ENCODE data around the gene BHLHA15. TPM values are rescaled to one million over a fixed set of nuclear protein-coding genes. Genes with fewer than 3 reads are reported as not detected.

BHLHA15 gene
- total RNA-seq, result 0.35 TPM in 1 of 2 replicates, not detected in the other

DNA sequence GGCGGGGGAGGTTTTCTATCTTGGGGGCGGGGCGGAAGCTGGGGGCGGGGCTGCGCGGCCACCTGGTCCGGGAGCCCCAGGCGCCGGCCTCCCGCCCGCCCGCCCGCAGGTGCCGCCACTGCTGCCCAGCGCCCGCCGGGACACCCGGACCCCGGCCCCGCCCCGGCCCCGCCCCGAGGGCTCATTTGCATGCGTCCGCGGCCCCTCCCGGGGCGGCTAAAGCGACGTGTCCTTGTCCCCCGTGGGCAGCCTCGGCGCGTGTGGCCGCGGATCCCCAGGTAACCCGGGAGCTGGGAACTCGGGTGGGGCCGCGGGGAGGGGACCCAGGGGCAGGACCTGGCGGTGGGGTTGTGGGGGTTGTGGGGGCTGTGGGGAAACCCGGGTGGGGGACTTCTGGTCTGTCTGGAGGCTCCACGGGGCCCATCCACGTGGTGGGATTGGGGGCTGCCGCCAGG lies at the start of gene BHLHA15:
BHLHA15 (plus strand) TSS at position 219 of the 455 bp plus-strand sequence. CDS start 871 bp downstream, outside the sequence.
- intact Hi-C loops (cut with micrococcal nuclease), result loop anchor here (1.0 kb wide), 1 partner anchor 8 kb away; no protein-coding TSS in a partner anchor
- TF ChIP-seq, protein P1, sequence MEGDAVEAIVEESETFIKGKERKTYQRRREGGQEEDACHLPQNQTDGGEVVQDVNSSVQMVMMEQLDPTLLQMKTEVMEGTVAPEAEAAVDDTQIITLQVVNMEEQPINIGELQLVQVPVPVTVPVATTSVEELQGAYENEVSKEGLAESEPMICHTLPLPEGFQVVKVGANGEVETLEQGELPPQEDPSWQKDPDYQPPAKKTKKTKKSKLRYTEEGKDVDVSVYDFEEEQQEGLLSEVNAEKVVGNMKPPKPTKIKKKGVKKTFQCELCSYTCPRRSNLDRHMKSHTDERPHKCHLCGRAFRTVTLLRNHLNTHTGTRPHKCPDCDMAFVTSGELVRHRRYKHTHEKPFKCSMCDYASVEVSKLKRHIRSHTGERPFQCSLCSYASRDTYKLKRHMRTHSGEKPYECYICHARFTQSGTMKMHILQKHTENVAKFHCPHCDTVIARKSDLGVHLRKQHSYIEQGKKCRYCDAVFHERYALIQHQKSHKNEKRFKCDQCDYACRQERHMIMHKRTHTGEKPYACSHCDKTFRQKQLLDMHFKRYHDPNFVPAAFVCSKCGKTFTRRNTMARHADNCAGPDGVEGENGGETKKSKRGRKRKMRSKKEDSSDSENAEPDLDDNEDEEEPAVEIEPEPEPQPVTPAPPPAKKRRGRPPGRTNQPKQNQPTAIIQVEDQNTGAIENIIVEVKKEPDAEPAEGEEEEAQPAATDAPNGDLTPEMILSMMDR (IDR thresholded peaks at IDR 0.05), result no peak
- ChIA-PET POLR2A (interaction anchor here (0.6 to 1.2 kb wide), 3 partner anchors 9 to 720 kb away, joined by 3 to 5 read pairs (median 3); no protein-coding TSS in a partner anchor), CTCF (no interaction called here)
- no peak for DNase-seq
- Mint-ChIP-seq H3K36me3 (ENCODE audit: low read depth) (peaks cover 15% of the 10 kb centered on the region), H3K27me3 (peaks cover 4% of the 10 kb centered on the region), H3K4me1 (peaks cover 6% of the 10 kb centered on the region), H3K4me3 (peak within 1 kb of the TSS; percentile 46), H3K9me3 (no peaks in the 10 kb centered on the region), H3K27ac (no peak within 1 kb of the TSS)
- ATAC-seq (ENCODE audit: low read depth), result peak; percentile 54

DNA sequence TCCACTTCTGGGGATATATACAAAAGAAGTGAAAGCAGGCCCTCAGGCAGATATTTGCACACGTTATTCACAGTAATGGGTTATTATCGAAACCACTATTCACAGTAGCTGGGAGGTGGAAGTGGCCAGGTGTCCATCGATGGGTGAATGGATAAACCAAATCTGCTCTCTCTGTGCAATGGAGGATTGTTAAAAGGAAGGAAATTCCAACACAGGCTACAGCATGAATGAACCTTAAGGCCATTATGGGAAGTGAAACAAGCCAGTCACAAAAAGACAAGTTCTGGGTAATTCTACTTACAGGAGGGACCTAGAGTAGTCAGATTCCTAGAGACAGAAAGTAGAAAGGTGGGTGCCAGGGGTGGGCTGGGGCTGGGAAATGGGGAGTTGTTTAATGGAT lies 48.5 kb upstream of the BHLHA15 start:
- peak; percentile 40 for ATAC-seq (ENCODE audit: low read depth)
- Mint-ChIP-seq H3K4me1 (peaks cover 12% of the 10 kb centered on the region), H3K27ac (no peak overlapping the region), H3K36me3 (ENCODE audit: low read depth) (peaks cover 12% of the 10 kb centered on the region), H3K4me3 (no peak overlapping the region), H3K27me3 (peaks cover 2% of the 10 kb centered on the region), H3K9me3 (no peaks in the 10 kb centered on the region)
- intact Hi-C loops (cut with micrococcal nuclease), result loop anchor here (2.0 kb wide), 1 partner anchor 30 kb away; no protein-coding TSS in a partner anchor
- TF ChIP-seq, protein P1 (IDR thresholded peaks at IDR 0.05), result no peak
- no peak for DNase-seq
- ChIA-PET POLR2A (interaction anchor here (0.5 kb wide), 1 partner anchor 135 kb away, joined by 11 read pairs; no protein-coding TSS in a partner anchor), CTCF (interaction anchor here (1.0 to 10.4 kb wide), 3 partner anchors 40 to 141 kb away, joined by 3 to 248 read pairs (median 3); no protein-coding TSS in a partner anchor)

DNA sequence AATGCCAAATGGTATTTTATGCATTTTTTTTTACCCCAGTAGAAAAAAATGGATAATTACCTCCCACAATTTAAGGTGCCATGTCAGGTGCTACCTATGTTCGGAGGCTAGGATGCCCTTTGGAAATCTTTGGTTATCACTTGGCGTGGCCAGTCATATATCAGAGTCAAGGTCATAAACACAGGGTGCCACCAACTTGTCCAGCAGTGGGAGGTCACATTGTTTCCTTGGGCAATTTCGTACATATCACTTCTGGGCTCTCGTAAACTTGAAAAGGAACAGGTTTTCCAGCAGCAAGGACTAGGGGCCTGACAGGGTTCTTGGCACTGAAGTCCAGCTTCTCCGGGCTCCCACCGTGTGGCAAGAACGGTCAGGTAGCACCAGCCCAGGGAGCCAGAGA lies 48.0 kb upstream of the BHLHA15 start:
- ATAC-seq (ENCODE audit: low read depth), result no peak
- ChIA-PET POLR2A (no interaction called here), CTCF (interaction anchor here (10.4 kb wide), 1 partner anchor 141 kb away, joined by 248 read pairs; no protein-coding TSS in a partner anchor)
- TF ChIP-seq, protein P1 (IDR thresholded peaks at IDR 0.05), result no peak
- DNase-seq, result no peak
- Mint-ChIP-seq H3K27me3 (peaks cover 2% of the 10 kb centered on the region), H3K4me1 (peaks cover 14% of the 10 kb centered on the region), H3K4me3 (no peak overlapping the region), H3K36me3 (ENCODE audit: low read depth) (peaks cover 11% of the 10 kb centered on the region), H3K27ac (no peak overlapping the region), H3K9me3 (no peaks in the 10 kb centered on the region)
- intact Hi-C loops (cut with micrococcal nuclease), result loop anchor here (2.0 kb wide), 1 partner anchor 30 kb away; no protein-coding TSS in a partner anchor

DNA sequence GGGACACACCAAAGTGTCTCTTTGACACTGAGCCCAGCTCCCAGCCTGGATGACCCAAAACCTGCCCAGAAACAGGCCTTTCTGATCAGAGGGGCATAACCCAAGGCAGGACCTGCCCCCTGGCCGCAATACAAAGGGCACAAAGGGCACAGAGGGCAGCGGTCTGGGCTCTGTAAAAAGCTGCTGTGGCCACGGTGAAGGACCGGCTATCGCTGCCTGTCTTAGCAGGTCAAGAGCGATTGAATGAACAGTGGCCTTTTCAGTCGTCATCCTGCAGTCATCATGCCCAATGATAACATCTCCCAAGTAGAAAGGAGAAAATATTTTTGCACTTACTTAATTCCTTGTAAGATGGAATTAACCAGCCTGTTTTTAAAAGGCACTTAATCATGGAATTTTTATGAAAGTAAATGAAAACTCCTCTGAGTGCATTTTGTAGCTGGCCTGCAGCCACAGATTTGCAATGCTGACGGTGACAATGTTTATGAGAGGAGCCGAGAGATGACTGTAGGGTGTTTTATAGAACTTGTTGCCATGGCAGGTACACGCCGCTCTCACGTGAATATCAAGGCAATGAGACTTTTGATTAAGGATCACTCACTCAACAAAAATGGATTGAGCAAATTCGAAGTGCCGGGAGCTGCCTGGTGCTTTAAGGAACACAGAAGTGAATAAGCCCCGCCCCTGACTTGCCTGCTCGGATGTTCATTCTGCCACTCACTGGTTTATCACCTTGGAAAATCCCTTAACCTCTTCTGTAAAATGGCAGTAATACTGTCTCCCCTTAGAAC lies 47.3 kb upstream of the BHLHA15 start:
- ATAC-seq (ENCODE audit: low read depth) (no peak), DNase-seq (no peak)
- Mint-ChIP-seq H3K9me3 (no peaks in the 10 kb centered on the region), H3K27me3 (peaks cover 2% of the 10 kb centered on the region), H3K36me3 (ENCODE audit: low read depth) (peaks cover 13% of the 10 kb centered on the region), H3K27ac (no peak overlapping the region), H3K4me1 (peaks cover 18% of the 10 kb centered on the region), H3K4me3 (no peak overlapping the region)
- intact Hi-C loops (cut with micrococcal nuclease), result loop anchor here (2.0 kb wide), 1 partner anchor 31 kb away; no protein-coding TSS in a partner anchor
- TF ChIP-seq, protein P1 (IDR thresholded peaks at IDR 0.05), result no peak
- CTCF ChIA-PET, result interaction anchor here (1.6 to 10.4 kb wide), 3 partner anchors 8 to 142 kb away, joined by 5 to 248 read pairs (median 66); partner anchors contain the start of gene LMTK2
- POLR2A ChIA-PET, result no interaction called here
